CD4-positive, alpha-beta T cell (primary cell): ENCODE measurements around the gene PTPRCAP. TPM values are rescaled to one million over a fixed set of nuclear protein-coding genes. Genes with fewer than 3 reads are reported as not detected.

Source experiments
- ATAC-seq: fragments of 200-7000 bp; cut with Tn5 transposase; one replicate; pipeline ENCODE4 v1.10.0; 2022; ENCODE audit warnings: mild to moderate bottlenecking; ENCODE audit not compliant: poor library complexity
- CTCF ChIA-PET: fragments of 350-600 bp; sonication (Branson Sonifier 250); formaldehyde crosslinking; loops from one replicate; lab custom pipeline; 2021; ENCODE audit warnings: antibody characterized with exemption, inconsistent platforms; lab: Charles Lee
- POLR2A ChIA-PET: fragments of 350-600 bp; sonication (Branson Sonifier 250); formaldehyde crosslinking; loops from one replicate; lab custom pipeline; 2021; ENCODE audit warnings: antibody characterized with exemption, inconsistent platforms; lab: Charles Lee
- DNase-seq, 14 experiments: peaks; one replicate each; pipeline ENCODE4 v3.0.0-alpha.2; 2013 to 2020; ENCODE audit warnings: mixed read lengths in 2 of 14
- H3K27ac ChIP-seq, 2 donors: one replicate each; pipeline versions ENCODE4 v1.5.1 to v1.7.0; 2013; ENCODE audit warnings: low read length in 2 of 2, low read depth in 1 of 2, mild to moderate bottlenecking in 1 of 2
- H3K27me3 ChIP-seq, 2 experiments: 1 replicate in 1 of 2; 2 replicates in 1 of 2; pipeline versions ENCODE4 v1.6.1 to v1.7.0; 2013; ENCODE audit warnings: low read length in 2 of 2, control low read depth in 1 of 2, mild to moderate bottlenecking in 1 of 2, moderate library complexity in 1 of 2; ENCODE audit not compliant: insufficient read depth in 2 of 2, control insufficient read depth in 1 of 2
- H3K36me3 ChIP-seq: one replicate; pipeline ENCODE4 v1.6.1; 2013; ENCODE audit warnings: low read length, control low read depth; ENCODE audit not compliant: insufficient read depth
- H3K4me1 ChIP-seq: one replicate; pipeline ENCODE4 v1.6.1; 2013; ENCODE audit warnings: low read length, control low read depth; ENCODE audit not compliant: insufficient read depth
- H3K4me3 ChIP-seq: one replicate; pipeline ENCODE4 v1.5.1; 2013; ENCODE audit warnings: mild to moderate bottlenecking, low read length, moderate library complexity
- H3K9me3 ChIP-seq, 2 experiments: 1 replicate in 1 of 2; 2 replicates in 1 of 2; pipeline versions ENCODE4 v1.6.1 to v1.7.0; 2013; ENCODE audit warnings: low read length in 2 of 2, mild to moderate bottlenecking in 2 of 2, control low read depth in 1 of 2, moderate library complexity in 1 of 2; ENCODE audit not compliant: control insufficient read depth in 1 of 2, insufficient read depth in 1 of 2
- H3K27ac Mint-ChIP-seq: one replicate; pipeline ENCODE4 v1.8.0; 2020; ENCODE audit warnings: mixed read lengths
- H3K27me3 Mint-ChIP-seq: one replicate; pipeline ENCODE4 v1.8.0; 2021; ENCODE audit warnings: mixed read lengths
- H3K36me3 Mint-ChIP-seq: one replicate; pipeline ENCODE4 v1.8.0; 2021; ENCODE audit warnings: low read depth, mixed read lengths
- H3K4me1 Mint-ChIP-seq: one replicate; pipeline ENCODE4 v1.8.0; 2021; ENCODE audit warnings: low read depth, mixed read lengths
- H3K4me3 Mint-ChIP-seq: one replicate; pipeline ENCODE4 v1.8.0; 2020; ENCODE audit warnings: mild to moderate bottlenecking, mixed read lengths
- H3K9me3 Mint-ChIP-seq: one replicate; pipeline ENCODE4 v1.8.0; 2020; ENCODE audit warnings: mixed read lengths
- CTCF ChIP-seq: fragments of 200-600 bp; IDR thresholded peaks from one replicate; pipeline ENCODE4 v1.8.0; 2022; ENCODE audit warnings: antibody characterized with exemption, mild to moderate bottlenecking
- intact Hi-C, 2 experiments: fragments of 100-400 bp; cut with DNase I in 1 of 2; cut with micrococcal nuclease in 1 of 2; formaldehyde crosslinking; loops; one replicate each; pipeline versions ENCODE4 v1.15.1 to v1.9.0; 2023 to 2025; cut with DNase I, micrococcal nuclease
- total RNA-seq, 174 experiments: library from RNA in 2 of 174; stranded (reverse) in 2 of 174; gene quantifications; one replicate each; pipeline ENCODE4 v1.2.3 and lab custom pipeline; 2021 to 2026

Gene PTPRCAP
- total RNA-seq, 2 experiments from 2014 or later: 129 to 134 TPM

- DNase-seq: peak in 2 of 14 experiments; percentile 6 to 52
- peak overlapping the region; percentile 94 for H3K27ac Mint-ChIP-seq
- H3K36me3 Mint-ChIP-seq: peaks cover 4% of the 10 kb centered on the region
- peak overlapping the region; percentile 52 to 79 for H3K27ac ChIP-seq
- intact Hi-C loops: loop anchor here (2.0 to 5.0 kb wide), 5 partner anchors 15 to 88 kb away; partner anchors contain the start of genes AIP (in 1 of the 2), CDK2AP2 (in 1 of the 2), PITPNM1 (in 1 of the 2) and POLD4 (in 1 of the 2)
- peak overlapping the region; percentile 90 for H3K4me3 Mint-ChIP-seq
- no peaks in the 10 kb centered on the region for H3K9me3 ChIP-seq
- no peaks in the 10 kb centered on the region for H3K36me3 ChIP-seq
- peak overlapping the region; percentile 50 for H3K4me3 ChIP-seq
- H3K27me3 ChIP-seq: no peaks in the 10 kb centered on the region
- H3K27me3 Mint-ChIP-seq: no peaks in the 10 kb centered on the region
- H3K4me1 ChIP-seq: peaks cover 68% of the 10 kb centered on the region
- TF ChIP-seq CTCF: no peak
- ChIA-PET CTCF (interaction anchor here (1.3 to 6.0 kb wide), 3 partner anchors 16 to 21 kb away, joined by 3 to 46 read pairs (median 4); partner anchors contain the start of genes PPP1CA, PTPRCAP and TBC1D10C), POLR2A (interaction anchor here (0.7 to 12.5 kb wide), 18 partner anchors 8 to 69 kb away, joined by 3 to 411 read pairs (median 4); partner anchors contain the start of genes AIP, CORO1B, POLD4 and PPP1CA)
- no peak for ATAC-seq
- H3K4me1 Mint-ChIP-seq: peaks cover 62% of the 10 kb centered on the region
- no peaks in the 10 kb centered on the region for H3K9me3 Mint-ChIP-seq
Observed at GRCh38 chr11:67419325-67420049, 18.0 kb downstream of the PTPRCAP start.

- intact Hi-C loops: loop anchor here in 1 of 2 experiments (5.0 kb wide), 3 partner anchors 49 to 89 kb away; partner anchors contain the start of genes AIP, CDK2AP2, PITPNM1 and TMEM134
- H3K27ac ChIP-seq: peak overlapping the region; percentile 52 to 79
- peaks cover 72% of the 10 kb centered on the region for H3K4me1 ChIP-seq
- Mint-ChIP-seq H3K9me3 (no peaks in the 10 kb centered on the region), H3K27ac (peak overlapping the region; percentile 94), H3K27me3 (no peaks in the 10 kb centered on the region), H3K36me3 (peaks cover 4% of the 10 kb centered on the region), H3K4me1 (peaks cover 63% of the 10 kb centered on the region), H3K4me3 (peak overlapping the region; percentile 90)
- H3K36me3 ChIP-seq: no peaks in the 10 kb centered on the region
- DNase-seq: peak in 10 of 14 experiments; percentile 39 to 70 (median 52)
- no peaks in the 10 kb centered on the region for H3K27me3 ChIP-seq
- CTCF ChIA-PET: interaction anchor here (6.0 kb wide), 1 partner anchor 15 kb away, joined by 46 read pairs; the partner anchor contains the start of genes PPP1CA and TBC1D10C
- peak overlapping the region; percentile 50 for H3K4me3 ChIP-seq
- peak; percentile 9 for ATAC-seq
- H3K9me3 ChIP-seq: no peaks in the 10 kb centered on the region
- POLR2A ChIA-PET: interaction anchor here (0.6 to 12.5 kb wide), 18 partner anchors 11 to 179 kb away, joined by 3 to 411 read pairs (median 4); partner anchors contain the start of genes AIP, CORO1B, POLD4 and PPP1CA
- TF ChIP-seq CTCF: no peak
Observed at GRCh38 chr11:67418476-67419281, 18.8 kb downstream of the PTPRCAP start.

GRCh38 chr11:67417425-67417824 lies 20.1 kb downstream of the PTPRCAP start:
- intact Hi-C loops: loop anchor here in 1 of 2 experiments (1.0 to 5.0 kb wide), 4 partner anchors 14 to 90 kb away; partner anchors contain the start of genes AIP, CDK2AP2, PITPNM1 and TMEM134
- Mint-ChIP-seq H3K4me1 (peaks cover 67% of the 10 kb centered on the region), H3K27ac (peak overlapping the region; percentile 94), H3K9me3 (no peaks in the 10 kb centered on the region), H3K4me3 (peak overlapping the region; percentile 65), H3K36me3 (peaks cover 4% of the 10 kb centered on the region), H3K27me3 (no peaks in the 10 kb centered on the region)
- no peaks in the 10 kb centered on the region for H3K27me3 ChIP-seq
- no peaks in the 10 kb centered on the region for H3K9me3 ChIP-seq
- peak overlapping the region; percentile 35 for H3K4me3 ChIP-seq
- peak in 2 of 14 experiments; percentile 13 to 35 for DNase-seq
- POLR2A ChIA-PET: interaction anchor here (0.7 to 12.5 kb wide), 18 partner anchors 9 to 178 kb away, joined by 3 to 411 read pairs (median 5); partner anchors contain the start of genes AIP, CDK2AP2, GSTP1 and PPP1CA
- TF ChIP-seq CTCF: no peak
- no peaks in the 10 kb centered on the region for H3K36me3 ChIP-seq
- peaks cover 85% of the 10 kb centered on the region for H3K4me1 ChIP-seq
- no peak for ATAC-seq
- CTCF ChIA-PET: interaction anchor here (1.3 to 6.0 kb wide), 4 partner anchors 9 to 52 kb away, joined by 3 to 46 read pairs (median 4); partner anchors contain the start of genes PPP1CA and TBC1D10C
- H3K27ac ChIP-seq: peak overlapping the region; percentile 78 to 79
